H9 (cell line): ENCODE results near the gene ADORA1. TPM values are rescaled to one million over a fixed set of nuclear protein-coding genes. Genes with fewer than 3 reads are reported as not detected.

ENCODE experiments used
- DNase-seq: peaks from one replicate; pipeline ENCODE4 v3.0.0-alpha.2; 2017
- H2AFZ ChIP-seq: one replicate; pipeline ENCODE4 v1.6.1; 2013; ENCODE audit warnings: mild to moderate bottlenecking, low read length, control low read depth, moderate library complexity
- H2AK5ac ChIP-seq: 2 replicates; pipeline ENCODE4 v1.6.1; 2013; ENCODE audit warnings: low read length, control low read depth, mixed read lengths; ENCODE audit not compliant: insufficient read length
- H2BK120ac ChIP-seq: one replicate; pipeline ENCODE4 v1.6.1; 2013; ENCODE audit warnings: low read depth, mild to moderate bottlenecking, low read length, control low read depth, inconsistent platforms; ENCODE audit not compliant: poor library complexity, severe bottlenecking
- H2BK12ac ChIP-seq: 2 replicates; pipeline ENCODE4 v1.6.1; 2013; ENCODE audit warnings: low read length, control low read depth, mixed read lengths, low read depth; ENCODE audit not compliant: insufficient read length
- H2BK15ac ChIP-seq: 2 replicates; pipeline ENCODE4 v1.6.1; 2013; ENCODE audit warnings: low read depth, low read length, control low read depth
- H2BK20ac ChIP-seq: one replicate; pipeline ENCODE4 v1.6.1; 2013; ENCODE audit warnings: low read depth, mild to moderate bottlenecking, low read length, control low read depth, inconsistent platforms; ENCODE audit not compliant: poor library complexity, severe bottlenecking
- H2BK5ac ChIP-seq: 2 replicates; pipeline ENCODE4 v1.6.1; 2013; ENCODE audit warnings: low read length, control low read depth, mixed read lengths; ENCODE audit not compliant: insufficient read length
- H3K14ac ChIP-seq: 2 replicates; pipeline ENCODE4 v1.6.1; 2013; ENCODE audit warnings: low read length, control low read depth; ENCODE audit not compliant: insufficient read depth
- H3K18ac ChIP-seq: 2 replicates; pipeline ENCODE4 v1.6.1; 2013; ENCODE audit warnings: low read depth, mild to moderate bottlenecking, mixed read lengths, low read length, control low read depth; ENCODE audit not compliant: insufficient read length
- H3K23ac ChIP-seq: 2 replicates; pipeline ENCODE4 v1.6.1; 2013; ENCODE audit warnings: low read length, control low read depth, mixed read lengths, low read depth; ENCODE audit not compliant: insufficient read length
- H3K23me2 ChIP-seq: 2 replicates; pipeline ENCODE4 v1.6.1; 2013; ENCODE audit warnings: low read depth, mild to moderate bottlenecking, mixed read lengths, low read length, control low read depth; ENCODE audit not compliant: insufficient read length, poor library complexity, severe bottlenecking
- H3K27ac ChIP-seq: 2 replicates; pipeline ENCODE4 v1.5.1; 2013; ENCODE audit warnings: low read length, control low read depth, mixed read lengths, low read depth; ENCODE audit not compliant: insufficient read length
- H3K27me3 ChIP-seq: 2 replicates; pipeline ENCODE4 v1.6.1; 2013; ENCODE audit warnings: low read length, control low read depth, inconsistent platforms; ENCODE audit not compliant: insufficient read depth
- H3K4ac ChIP-seq: 2 replicates; pipeline ENCODE4 v1.6.1; 2013; ENCODE audit warnings: low read depth, mild to moderate bottlenecking, control low read depth, inconsistent platforms, low read length, moderate library complexity
- H3K4me1 ChIP-seq: 2 replicates; pipeline ENCODE4 v1.6.1; 2013; ENCODE audit warnings: low read length, control low read depth, inconsistent platforms; ENCODE audit not compliant: insufficient read depth
- H3K4me2 ChIP-seq: 2 replicates; pipeline ENCODE4 v1.6.1; 2013; ENCODE audit warnings: low read length, control low read depth, mixed read lengths; ENCODE audit not compliant: insufficient read length, insufficient read depth
- H3K56ac ChIP-seq: 2 replicates; pipeline ENCODE4 v1.6.1; 2013; ENCODE audit warnings: low read depth, mild to moderate bottlenecking, mixed read lengths, low read length, control low read depth; ENCODE audit not compliant: insufficient read length
- H3K79me1 ChIP-seq: 2 replicates; pipeline ENCODE4 v1.6.1; 2013; ENCODE audit warnings: low read depth, mild to moderate bottlenecking, moderate library complexity, low read length, control low read depth, inconsistent platforms; ENCODE audit not compliant: insufficient read depth, poor library complexity, severe bottlenecking
- H3K79me2 ChIP-seq: 2 replicates; pipeline ENCODE4 v1.6.1; 2013; ENCODE audit warnings: low read length, control low read depth, inconsistent platforms; ENCODE audit not compliant: insufficient read depth
- H3K9ac ChIP-seq: 2 replicates; pipeline ENCODE4 v1.6.1; 2013; ENCODE audit warnings: low read length, control low read depth, mixed read lengths; ENCODE audit not compliant: insufficient read length; ENCODE audit errors: extremely low read depth
- H3K9me3 ChIP-seq: one replicate; pipeline ENCODE4 v1.6.1; 2013; ENCODE audit warnings: low read depth, low read length, inconsistent platforms; ENCODE audit not compliant: control insufficient read depth
- H3T11ph ChIP-seq: one replicate; pipeline ENCODE4 v1.6.1; 2013; ENCODE audit warnings: mild to moderate bottlenecking, low read length, control low read depth, inconsistent platforms
- H4K20me1 ChIP-seq: one replicate; pipeline ENCODE4 v1.6.1; 2013; ENCODE audit not compliant: control insufficient read depth, insufficient read length, insufficient read depth
- H4K5ac ChIP-seq: 2 replicates; pipeline ENCODE4 v1.6.1; 2013; ENCODE audit warnings: low read depth, mild to moderate bottlenecking, mixed read lengths, low read length, control low read depth; ENCODE audit not compliant: insufficient read length
- H4K8ac ChIP-seq: replicated peaks from 2 replicates; pipeline ENCODE4 v1.6.1; 2013; ENCODE audit warnings: low read length, control low read depth, mixed read lengths, low read depth; ENCODE audit not compliant: insufficient read length
- H4K91ac ChIP-seq: 2 replicates; pipeline ENCODE4 v1.6.1; 2013; ENCODE audit warnings: low read depth, mild to moderate bottlenecking, moderate library complexity, mixed read lengths, low read length, control low read depth; ENCODE audit not compliant: insufficient read length
- H3K27ac Mint-ChIP-seq, 3 experiments: 2 replicates in 2 of 3; 3 replicates in 1 of 3; pipeline ENCODE4 v1.8.0; 2020 to 2021; ENCODE audit warnings: mixed read lengths in 3 of 3, mild to moderate bottlenecking in 1 of 3, moderate library complexity in 1 of 3
- H3K27me3 Mint-ChIP-seq: 2 replicates; pipeline ENCODE4 v1.8.0; 2021; ENCODE audit warnings: low read depth, mild to moderate bottlenecking, moderate library complexity, mixed read lengths
- H3K36me3 Mint-ChIP-seq, 3 experiments: 2 replicates in 2 of 3; 3 replicates in 1 of 3; pipeline ENCODE4 v1.8.0; 2020 to 2021; ENCODE audit warnings: low read depth in 3 of 3, mixed read lengths in 3 of 3; ENCODE audit not compliant: insufficient read depth in 1 of 3
- H3K4me1 Mint-ChIP-seq, 2 experiments: 2 replicates each; pipeline ENCODE4 v1.8.0; 2020; ENCODE audit warnings: mixed read lengths in 2 of 2
- H3K4me3 Mint-ChIP-seq, 2 experiments: 2 replicates in 1 of 2; 3 replicates in 1 of 2; pipeline ENCODE4 v1.8.0; 2020 to 2021; ENCODE audit warnings: mild to moderate bottlenecking in 2 of 2, mixed read lengths in 2 of 2, moderate library complexity in 1 of 2
- H3K9me3 Mint-ChIP-seq, 2 experiments: 2 replicates in 1 of 2; 3 replicates in 1 of 2; pipeline ENCODE4 v1.8.0; 2020; ENCODE audit warnings: mild to moderate bottlenecking in 2 of 2, mixed read lengths in 2 of 2, moderate library complexity in 1 of 2
- WGBS: extraction: QIAGEN DNeasy Blood & Tissue Kit; methylation state at CpG from one replicate; pipeline ENCODE4 v1.1.7; 2013; ENCODE audit warnings: missing lambda C conversion rate, low lambda C conversion rate, mixed read lengths; ENCODE audit not compliant: insufficient read length; ENCODE audit errors: extremely low coverage; 5-methylcytosine and 5-hydroxymethylcytosine counted together
- total RNA-seq: library from RNA; stranded (reverse); gene quantifications from 2 replicates; pipeline ENCODE4 v1.2.1, GENCODE V29; 2021
- TF ChIP-seq, protein P1 (sequence below): fragments of 200-600 bp; sonication (generic); conservative IDR thresholded peaks from 3 replicates; pipeline ENCODE4 v1.8.0; 2021; ENCODE audit warnings: antibody characterized with exemption, mild to moderate bottlenecking

The ADORA1 gene
- total RNA-seq, 1 experiment from 2014 or later: 1.3 TPM

DNA sequence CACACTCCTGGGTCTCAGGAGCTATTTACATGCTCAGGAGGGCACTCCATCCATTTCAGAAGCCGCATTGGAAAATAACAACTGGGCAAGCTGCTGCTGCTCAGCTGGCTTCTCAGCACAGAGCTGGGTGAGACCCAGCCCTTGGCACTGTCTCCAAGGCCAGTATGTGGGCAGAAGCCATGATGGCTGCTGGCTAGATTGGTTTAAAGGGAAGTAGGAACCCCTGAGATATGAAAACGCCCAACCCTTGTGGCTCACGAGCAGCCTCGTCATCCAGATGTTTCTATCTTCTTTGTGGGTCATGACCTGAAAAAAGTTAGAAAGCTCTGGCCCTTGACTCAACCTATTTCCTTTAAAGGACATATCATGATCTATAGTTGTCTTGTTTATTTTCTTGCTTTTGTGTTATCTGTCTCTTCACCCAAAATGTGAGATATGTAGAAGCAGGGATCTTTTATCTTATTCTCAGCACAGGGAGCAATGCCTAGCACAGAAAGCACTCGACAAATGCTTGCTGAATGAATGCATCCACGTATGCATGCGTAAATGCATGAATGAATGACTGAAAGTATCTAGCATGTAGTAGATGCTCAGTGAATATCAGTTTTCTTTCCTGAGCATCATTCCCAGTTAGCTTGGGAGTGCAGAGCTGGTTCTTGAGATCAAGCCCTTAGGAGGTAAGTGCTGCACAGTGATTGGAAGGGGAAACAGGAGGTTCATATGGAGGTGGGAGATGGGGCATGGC is 36.5 kb downstream of the ADORA1 start:
- Mint-ChIP-seq H3K4me1 (peaks cover 3 to 14% of the 10 kb centered on the region in 2 experiments; a peak in 3 of 4 replicates), H3K27ac (no peak overlapping the region), H3K36me3 (no peaks in the 10 kb centered on the region), H3K9me3 (peaks cover 0 to 5% of the 10 kb centered on the region in 2 experiments; a peak in 1 of 5 replicates), H3K4me3 (no peak overlapping the region), H3K27me3 (peaks cover 15% of the 10 kb centered on the region)
- no peaks in the 10 kb centered on the region for H3K79me1 ChIP-seq
- no peak overlapping the region for H2BK15ac ChIP-seq
- no peak overlapping the region for H2BK120ac ChIP-seq
- H3K79me2 ChIP-seq: no peaks in the 10 kb centered on the region
- H2BK20ac ChIP-seq: no peak overlapping the region
- no peak overlapping the region for H3K23ac ChIP-seq
- no peak overlapping the region for H3K18ac ChIP-seq
- no peak overlapping the region for H4K91ac ChIP-seq
- no peak overlapping the region for H2AK5ac ChIP-seq
- H3K27me3 ChIP-seq: no peaks in the 10 kb centered on the region
- no peak overlapping the region for H4K8ac ChIP-seq
- H3K4ac ChIP-seq: no peak overlapping the region
- no peaks in the 10 kb centered on the region for H3K9me3 ChIP-seq
- H2BK12ac ChIP-seq: no peak overlapping the region
- H2BK5ac ChIP-seq: no peak overlapping the region
- WGBS: no CpG with 5 or more reads among the region's 7 CpGs
- no peak overlapping the region for H3K14ac ChIP-seq
- H3T11ph ChIP-seq: no peak overlapping the region
- H3K4me2 ChIP-seq: no peak overlapping the region
- no peaks in the 10 kb centered on the region for H3K23me2 ChIP-seq
- no peaks in the 10 kb centered on the region for H3K4me1 ChIP-seq
- no peak overlapping the region for H3K56ac ChIP-seq
- no peak overlapping the region for H4K5ac ChIP-seq
- no peak overlapping the region for H3K9ac ChIP-seq
- TF ChIP-seq, protein P1, sequence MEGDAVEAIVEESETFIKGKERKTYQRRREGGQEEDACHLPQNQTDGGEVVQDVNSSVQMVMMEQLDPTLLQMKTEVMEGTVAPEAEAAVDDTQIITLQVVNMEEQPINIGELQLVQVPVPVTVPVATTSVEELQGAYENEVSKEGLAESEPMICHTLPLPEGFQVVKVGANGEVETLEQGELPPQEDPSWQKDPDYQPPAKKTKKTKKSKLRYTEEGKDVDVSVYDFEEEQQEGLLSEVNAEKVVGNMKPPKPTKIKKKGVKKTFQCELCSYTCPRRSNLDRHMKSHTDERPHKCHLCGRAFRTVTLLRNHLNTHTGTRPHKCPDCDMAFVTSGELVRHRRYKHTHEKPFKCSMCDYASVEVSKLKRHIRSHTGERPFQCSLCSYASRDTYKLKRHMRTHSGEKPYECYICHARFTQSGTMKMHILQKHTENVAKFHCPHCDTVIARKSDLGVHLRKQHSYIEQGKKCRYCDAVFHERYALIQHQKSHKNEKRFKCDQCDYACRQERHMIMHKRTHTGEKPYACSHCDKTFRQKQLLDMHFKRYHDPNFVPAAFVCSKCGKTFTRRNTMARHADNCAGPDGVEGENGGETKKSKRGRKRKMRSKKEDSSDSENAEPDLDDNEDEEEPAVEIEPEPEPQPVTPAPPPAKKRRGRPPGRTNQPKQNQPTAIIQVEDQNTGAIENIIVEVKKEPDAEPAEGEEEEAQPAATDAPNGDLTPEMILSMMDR: no peak
- no peak for DNase-seq
- H2AFZ ChIP-seq: no peak overlapping the region
- no peak overlapping the region for H3K27ac ChIP-seq
- H4K20me1 ChIP-seq: no peaks in the 10 kb centered on the region
